HEK293T (cell line): Measurements from ENCODE around the gene ADIPOR1.

Source experiments
- ARNT ChIP-seq: fragments of 450-650 bp; IDR thresholded peaks from 2 replicates; pipeline ENCODE4 v1.6.1; 2017; ENCODE audit warnings: mild to moderate bottlenecking
- ELF4 ChIP-seq: fragments of 450-650 bp; IDR thresholded peaks from 2 replicates; pipeline ENCODE4 v1.6.1; 2017; ENCODE audit warnings: antibody characterized with exemption
- FOXK2 ChIP-seq: fragments of 450-650 bp; IDR thresholded peaks from 2 replicates; pipeline ENCODE4 v1.6.1; 2016; ENCODE audit warnings: mild to moderate bottlenecking
- FOXM1 ChIP-seq: fragments of 450-650 bp; IDR thresholded peaks from 2 replicates; pipeline ENCODE4 v1.6.1; 2017; ENCODE audit warnings: mild to moderate bottlenecking, borderline replicate concordance
- HDGF ChIP-seq: fragments of 450-650 bp; IDR thresholded peaks from 2 replicates; pipeline ENCODE4 v1.6.1; 2017; ENCODE audit warnings: antibody characterized with exemption, borderline replicate concordance
- L3MBTL2 ChIP-seq: fragments of 450-650 bp; conservative IDR thresholded peaks from 2 replicates; pipeline ENCODE4 v1.6.1; 2016; ENCODE audit warnings: mild to moderate bottlenecking
- NFRKB ChIP-seq: fragments of 450-650 bp; IDR thresholded peaks from 2 replicates; pipeline ENCODE4 v1.6.1; 2016; ENCODE audit warnings: mild to moderate bottlenecking, moderate library complexity
- SP1 ChIP-seq: fragments of 450-650 bp; IDR thresholded peaks from 2 replicates; pipeline ENCODE4 v1.6.1; 2017
- SUZ12 ChIP-seq: fragments of 450-650 bp; IDR thresholded peaks from 2 replicates; pipeline ENCODE4 v1.6.1; 2016; ENCODE audit warnings: mild to moderate bottlenecking
- TARDBP ChIP-seq: fragments of 450-650 bp; IDR thresholded peaks from 2 replicates; pipeline ENCODE4 v1.6.1; 2016
- TF ChIP-seq, protein P1 (sequence below): fragments of 450-650 bp; IDR thresholded peaks from 2 replicates; pipeline ENCODE4 v1.6.1; 2016

DNA sequence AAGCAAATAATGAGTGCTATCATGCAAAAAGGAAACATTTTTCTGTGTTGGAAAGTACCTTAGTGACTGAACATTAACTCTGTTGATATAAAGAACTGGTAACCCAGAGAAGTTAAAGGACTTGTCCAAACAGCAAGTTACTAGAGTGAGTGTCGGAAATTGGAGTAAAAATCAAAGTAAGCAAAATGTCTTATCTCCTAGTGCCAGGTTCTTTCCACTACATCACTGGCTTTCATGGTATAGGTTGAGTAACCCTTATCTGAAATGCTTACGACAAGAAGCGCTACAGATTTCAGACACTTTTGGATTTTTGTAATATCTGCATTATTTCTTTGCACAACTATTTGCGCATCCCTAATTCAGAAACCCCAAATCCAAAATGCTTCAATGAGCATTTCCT is 52.8 kb downstream of the ADIPOR1 start:
- TF ChIP-seq SP1 (no peak), FOXK2 (no peak), ELF4 (no peak), HDGF (no peak), FOXM1 (no peak), L3MBTL2 (no peak), NFRKB (no peak), TARDBP (no peak), ARNT (no peak), SUZ12 (no peak)
- TF ChIP-seq, protein P1, sequence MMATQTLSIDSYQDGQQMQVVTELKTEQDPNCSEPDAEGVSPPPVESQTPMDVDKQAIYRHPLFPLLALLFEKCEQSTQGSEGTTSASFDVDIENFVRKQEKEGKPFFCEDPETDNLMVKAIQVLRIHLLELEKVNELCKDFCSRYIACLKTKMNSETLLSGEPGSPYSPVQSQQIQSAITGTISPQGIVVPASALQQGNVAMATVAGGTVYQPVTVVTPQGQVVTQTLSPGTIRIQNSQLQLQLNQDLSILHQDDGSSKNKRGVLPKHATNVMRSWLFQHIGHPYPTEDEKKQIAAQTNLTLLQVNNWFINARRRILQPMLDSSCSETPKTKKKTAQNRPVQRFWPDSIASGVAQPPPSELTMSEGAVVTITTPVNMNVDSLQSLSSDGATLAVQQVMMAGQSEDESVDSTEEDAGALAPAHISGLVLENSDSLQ, result no peak
